Astrocyte of the cerebellum (primary cell): ENCODE measurements around the gene C16orf89.

Source experiments
- DNase-seq: peaks from one replicate; pipeline ENCODE4 v3.0.0-alpha.2; 2011; ENCODE audit warnings: low read depth
- H3K4me3 ChIP-seq: 2 replicates; pipeline ENCODE4 v1.5.1; 2011; ENCODE audit warnings: mild to moderate bottlenecking, low read depth, low read length, moderate library complexity
- CTCF ChIP-seq: IDR thresholded peaks from 2 replicates; pipeline ENCODE4 v1.5.1; 2012; ENCODE audit warnings: low read length, low read depth, moderate library complexity, mild to moderate bottlenecking; ENCODE audit errors: missing control alignments
- in situ Hi-C: cut with HindIII; loops from 2 replicates; pipeline ENCODE4 v1.10.0; 2017; ENCODE audit warnings: low sequenced_read_pairs

Gene C16orf89

DNA sequence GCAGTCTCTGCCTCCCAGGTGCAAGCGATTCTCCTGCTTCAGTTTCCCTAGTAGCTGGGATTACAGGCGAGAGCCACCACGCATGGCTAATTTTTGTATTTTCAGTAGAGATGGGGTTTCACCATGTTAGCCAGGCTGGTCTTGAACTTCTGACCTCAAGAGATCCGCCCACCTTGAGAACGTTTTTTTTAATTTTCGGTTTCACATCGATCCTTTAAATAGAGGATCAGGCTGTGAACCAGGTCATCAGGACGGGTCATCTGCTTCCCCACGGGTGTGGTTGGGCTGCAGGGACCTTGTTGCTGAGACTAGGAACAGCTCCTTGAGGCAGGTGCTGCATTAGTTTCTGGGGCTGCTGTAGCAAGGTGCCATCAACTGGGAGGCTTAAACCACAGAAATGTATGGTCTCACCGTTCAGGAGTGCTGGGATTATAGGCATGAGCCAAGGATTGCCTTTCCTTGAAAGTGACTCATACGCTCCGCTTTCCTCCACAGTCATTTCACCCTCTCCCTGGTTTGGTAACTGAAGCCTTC lies 24.1 kb downstream of the C16orf89 start:
- DNase-seq: peak; percentile 38
- no peak for TF ChIP-seq CTCF
- no peak overlapping the region for H3K4me3 ChIP-seq
- in situ Hi-C loops: no loop called here

- TF ChIP-seq CTCF: no peak
- H3K4me3 ChIP-seq: no peak overlapping the region
- DNase-seq: no peak
- in situ Hi-C loops: no loop called here
Observed at GRCh38 chr16:5040451-5040850, 25.3 kb downstream of the C16orf89 start.

DNA sequence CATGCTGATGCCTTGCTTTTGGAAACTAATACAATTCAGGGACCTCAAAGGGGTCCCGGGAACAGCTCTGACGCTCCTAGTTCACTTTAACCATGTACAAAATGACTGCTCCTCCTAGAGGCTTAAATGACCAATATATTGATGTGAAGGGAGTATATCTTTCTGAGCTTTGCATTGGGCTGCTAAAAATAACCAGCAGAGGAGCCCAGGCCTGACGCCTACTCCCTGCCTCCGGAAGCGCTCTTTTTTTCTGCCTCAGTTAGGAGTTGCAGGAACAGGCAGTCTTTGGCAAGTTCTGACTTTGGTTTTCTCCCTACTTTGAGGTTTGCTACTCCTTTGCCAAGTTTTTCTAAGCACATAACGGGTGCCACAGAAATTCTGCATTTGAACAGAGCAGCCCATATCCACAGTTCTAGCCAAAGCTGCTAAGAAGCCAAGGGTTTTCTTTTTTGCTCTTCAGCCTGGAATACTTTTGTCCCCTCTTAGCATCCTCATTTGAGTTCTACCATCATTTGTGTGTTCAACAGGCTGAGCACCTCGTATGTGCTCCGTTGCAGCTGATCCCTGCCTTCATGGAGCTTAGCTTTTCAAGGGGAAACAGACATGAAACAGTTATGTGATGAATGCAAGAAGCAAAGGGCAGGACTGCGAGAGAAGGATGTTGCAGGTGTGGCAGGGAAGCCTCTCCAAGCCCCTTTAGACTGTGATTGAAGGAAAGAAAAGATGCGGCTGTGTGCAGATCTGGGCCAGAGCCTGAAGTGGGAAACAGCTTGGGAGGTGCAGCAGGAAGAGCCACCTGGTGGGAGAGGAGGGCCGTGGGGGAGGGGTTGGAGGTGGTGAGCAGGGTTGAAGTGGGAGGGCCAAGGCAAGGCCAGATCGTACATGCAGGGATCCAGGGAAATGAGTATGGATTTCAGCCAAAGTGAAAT lies 29.3 kb downstream of the C16orf89 start:
- in situ Hi-C loops: no loop called here
- DNase-seq: no peak
- no peak overlapping the region for H3K4me3 ChIP-seq
- TF ChIP-seq CTCF: no peak

DNA sequence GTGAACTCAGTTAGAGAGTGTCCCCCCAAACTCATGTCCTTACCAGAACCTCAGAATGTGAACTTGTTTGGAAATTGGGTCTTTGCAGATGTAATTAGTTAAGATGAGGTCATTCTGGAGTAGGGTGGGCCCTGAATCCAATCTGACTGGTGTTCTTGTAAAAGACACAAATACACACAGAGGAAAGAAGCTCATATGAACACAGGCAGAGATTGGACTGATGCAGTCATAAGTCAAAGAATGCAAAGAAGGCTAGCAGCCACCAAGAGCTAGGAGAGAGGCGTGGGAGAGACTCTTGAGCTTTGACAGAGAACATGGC lies 29.9 kb downstream of the C16orf89 start:
- H3K4me3 ChIP-seq: no peak overlapping the region
- no peak for TF ChIP-seq CTCF
- no peak for DNase-seq
- in situ Hi-C loops: no loop called here

GRCh38 chr16:5034167-5034523 lies 31.6 kb downstream of the C16orf89 start:
- peak overlapping the region; percentile 73 for H3K4me3 ChIP-seq
- no peak for TF ChIP-seq CTCF
- DNase-seq: no peak
- in situ Hi-C loops: no loop called here

- DNase-seq: peak; percentile 66
- in situ Hi-C loops: no loop called here
- peak within 1 kb of the TSS; percentile 73 for H3K4me3 ChIP-seq
- no peak for TF ChIP-seq CTCF
Observed at GRCh38 chr16:5033256-5034166, 32.2 kb downstream of the C16orf89 start, which contains the start of gene NAGPA. Gene NAGPA (minus strand): TSS chr16:5033935. CDS start chr16:5033914, 21 bp downstream.
